Liver (tissue), 3 donors: ENCODE data around the gene PKD1.

Experiments
- CTCF ChIP-seq: fragments of 150-350 bp; IDR thresholded peaks from 2 replicates; pipeline ENCODE4 v1.5.1; 2017; ENCODE audit warnings: improper control_type of control experiment, low read depth, low read length; ENCODE audit not compliant: missing input control
- EGR1 ChIP-seq, 2 donors: IDR thresholded peaks; 2 replicates each; pipeline ENCODE4 v1.6.1; 2016 to 2018; ENCODE audit warnings: antibody characterized with exemption in 2 of 2, low read depth in 2 of 2
- FOXA1 ChIP-seq: IDR thresholded peaks from 2 replicates; pipeline ENCODE4 v1.6.1; 2016; ENCODE audit warnings: antibody characterized with exemption
- GABPA ChIP-seq, 2 donors: IDR thresholded peaks in 1 of 2; conservative IDR thresholded peaks in 1 of 2; 2 replicates each; pipeline ENCODE4 v1.6.1; 2016; ENCODE audit warnings: antibody characterized with exemption in 2 of 2, mild to moderate bottlenecking in 1 of 2, moderate library complexity in 1 of 2
- HNF4G ChIP-seq: IDR thresholded peaks from 2 replicates; pipeline ENCODE4 v1.6.1; 2016; ENCODE audit warnings: antibody characterized with exemption
- JUND ChIP-seq, 2 donors: IDR thresholded peaks; 2 replicates each; pipeline ENCODE4 v1.6.1; 2016; ENCODE audit warnings: antibody characterized with exemption in 2 of 2
- RAD21 ChIP-seq, 2 donors: IDR thresholded peaks; 2 replicates each; pipeline ENCODE4 v1.6.1; 2016; ENCODE audit warnings: antibody characterized with exemption in 2 of 2, mild to moderate bottlenecking in 2 of 2
- SP1 ChIP-seq: IDR thresholded peaks from 2 replicates; pipeline ENCODE4 v1.6.1; 2018; ENCODE audit warnings: antibody characterized with exemption, mild to moderate bottlenecking
- TAF1 ChIP-seq: conservative IDR thresholded peaks from 2 replicates; pipeline ENCODE4 v1.6.1; 2016; ENCODE audit warnings: antibody characterized with exemption, mild to moderate bottlenecking
- YY1 ChIP-seq: IDR thresholded peaks from 2 replicates; pipeline ENCODE4 v1.6.1; 2016; ENCODE audit warnings: antibody characterized with exemption, mild to moderate bottlenecking
- TF ChIP-seq, protein P1 (sequence below): IDR thresholded peaks from 2 replicates; pipeline ENCODE4 v1.6.1; 2016; ENCODE audit warnings: antibody characterized with exemption
- TF ChIP-seq, protein P2 (sequence below): IDR thresholded peaks from 2 replicates; pipeline ENCODE4 v1.6.1; 2016; ENCODE audit warnings: antibody characterized with exemption
- TF ChIP-seq, protein P3 (sequence below): IDR thresholded peaks from 2 replicates; pipeline ENCODE4 v1.6.1; 2016; ENCODE audit warnings: antibody characterized with exemption
- TF ChIP-seq, protein P4 (sequence below): IDR thresholded peaks from 2 replicates; pipeline ENCODE4 v1.6.1; 2016; ENCODE audit warnings: antibody characterized with exemption, mild to moderate bottlenecking
- donor health status: healthy.
- donor health status: healthy.

- no peak for TF ChIP-seq FOXA1
- no peak for TF ChIP-seq CTCF
- TF ChIP-seq RAD21 (IDR thresholded peaks at IDR 0.05): no peak
- no peak for TF ChIP-seq YY1
- TF ChIP-seq, protein P1, sequence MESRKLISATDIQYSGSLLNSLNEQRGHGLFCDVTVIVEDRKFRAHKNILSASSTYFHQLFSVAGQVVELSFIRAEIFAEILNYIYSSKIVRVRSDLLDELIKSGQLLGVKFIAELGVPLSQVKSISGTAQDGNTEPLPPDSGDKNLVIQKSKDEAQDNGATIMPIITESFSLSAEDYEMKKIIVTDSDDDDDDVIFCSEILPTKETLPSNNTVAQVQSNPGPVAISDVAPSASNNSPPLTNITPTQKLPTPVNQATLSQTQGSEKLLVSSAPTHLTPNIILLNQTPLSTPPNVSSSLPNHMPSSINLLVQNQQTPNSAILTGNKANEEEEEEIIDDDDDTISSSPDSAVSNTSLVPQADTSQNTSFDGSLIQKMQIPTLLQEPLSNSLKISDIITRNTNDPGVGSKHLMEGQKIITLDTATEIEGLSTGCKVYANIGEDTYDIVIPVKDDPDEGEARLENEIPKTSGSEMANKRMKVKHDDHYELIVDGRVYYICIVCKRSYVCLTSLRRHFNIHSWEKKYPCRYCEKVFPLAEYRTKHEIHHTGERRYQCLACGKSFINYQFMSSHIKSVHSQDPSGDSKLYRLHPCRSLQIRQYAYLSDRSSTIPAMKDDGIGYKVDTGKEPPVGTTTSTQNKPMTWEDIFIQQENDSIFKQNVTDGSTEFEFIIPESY: no peak
- no peak for TF ChIP-seq TAF1
- TF ChIP-seq, protein P2, sequence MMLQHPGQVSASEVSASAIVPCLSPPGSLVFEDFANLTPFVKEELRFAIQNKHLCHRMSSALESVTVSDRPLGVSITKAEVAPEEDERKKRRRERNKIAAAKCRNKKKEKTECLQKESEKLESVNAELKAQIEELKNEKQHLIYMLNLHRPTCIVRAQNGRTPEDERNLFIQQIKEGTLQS: no peak
- TF ChIP-seq GABPA (IDR thresholded peaks at IDR 0.05 in 1 of 2, conservative IDR thresholded peaks at IDR 0.05 in 1 of 2): no peak
- TF ChIP-seq JUND (IDR thresholded peaks at IDR 0.05): no peak
- no peak for TF ChIP-seq HNF4G
- TF ChIP-seq, protein P3, sequence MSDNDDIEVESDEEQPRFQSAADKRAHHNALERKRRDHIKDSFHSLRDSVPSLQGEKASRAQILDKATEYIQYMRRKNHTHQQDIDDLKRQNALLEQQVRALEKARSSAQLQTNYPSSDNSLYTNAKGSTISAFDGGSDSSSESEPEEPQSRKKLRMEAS: no peak
- no peak for TF ChIP-seq SP1
- TF ChIP-seq, protein P4, sequence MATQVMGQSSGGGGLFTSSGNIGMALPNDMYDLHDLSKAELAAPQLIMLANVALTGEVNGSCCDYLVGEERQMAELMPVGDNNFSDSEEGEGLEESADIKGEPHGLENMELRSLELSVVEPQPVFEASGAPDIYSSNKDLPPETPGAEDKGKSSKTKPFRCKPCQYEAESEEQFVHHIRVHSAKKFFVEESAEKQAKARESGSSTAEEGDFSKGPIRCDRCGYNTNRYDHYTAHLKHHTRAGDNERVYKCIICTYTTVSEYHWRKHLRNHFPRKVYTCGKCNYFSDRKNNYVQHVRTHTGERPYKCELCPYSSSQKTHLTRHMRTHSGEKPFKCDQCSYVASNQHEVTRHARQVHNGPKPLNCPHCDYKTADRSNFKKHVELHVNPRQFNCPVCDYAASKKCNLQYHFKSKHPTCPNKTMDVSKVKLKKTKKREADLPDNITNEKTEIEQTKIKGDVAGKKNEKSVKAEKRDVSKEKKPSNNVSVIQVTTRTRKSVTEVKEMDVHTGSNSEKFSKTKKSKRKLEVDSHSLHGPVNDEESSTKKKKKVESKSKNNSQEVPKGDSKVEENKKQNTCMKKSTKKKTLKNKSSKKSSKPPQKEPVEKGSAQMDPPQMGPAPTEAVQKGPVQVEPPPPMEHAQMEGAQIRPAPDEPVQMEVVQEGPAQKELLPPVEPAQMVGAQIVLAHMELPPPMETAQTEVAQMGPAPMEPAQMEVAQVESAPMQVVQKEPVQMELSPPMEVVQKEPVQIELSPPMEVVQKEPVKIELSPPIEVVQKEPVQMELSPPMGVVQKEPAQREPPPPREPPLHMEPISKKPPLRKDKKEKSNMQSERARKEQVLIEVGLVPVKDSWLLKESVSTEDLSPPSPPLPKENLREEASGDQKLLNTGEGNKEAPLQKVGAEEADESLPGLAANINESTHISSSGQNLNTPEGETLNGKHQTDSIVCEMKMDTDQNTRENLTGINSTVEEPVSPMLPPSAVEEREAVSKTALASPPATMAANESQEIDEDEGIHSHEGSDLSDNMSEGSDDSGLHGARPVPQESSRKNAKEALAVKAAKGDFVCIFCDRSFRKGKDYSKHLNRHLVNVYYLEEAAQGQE: no peak
- no peak for TF ChIP-seq EGR1 (IDR thresholded peaks at IDR 0.05; ENCODE audit: low read depth in 2 of 2)
Observed at GRCh38 chr16:2074071-2074470, 61.6 kb downstream of the PKD1 start.
